Fibroblast of lung (primary cell): Measurements from ENCODE around the gene KCNJ14.

Experiments
- CTCF ChIP-seq, 2 donors: IDR thresholded peaks in 1 of 2; conservative IDR thresholded peaks in 1 of 2; 1 replicate in 1 of 2; 2 replicates in 1 of 2; pipeline ENCODE4 v1.5.1; 2011 to 2012; ENCODE audit warnings: low read length in 2 of 2, control low read depth in 1 of 2, inconsistent platforms in 1 of 2, low read depth in 1 of 2, mild to moderate bottlenecking in 1 of 2
- EZH2 ChIP-seq: IDR thresholded peaks from 2 replicates; pipeline ENCODE4 v1.5.1; 2012; ENCODE audit warnings: low read length, control low read depth, mild to moderate bottlenecking; ENCODE audit errors: missing control alignments

- no peak for TF ChIP-seq CTCF (conservative IDR thresholded peaks at IDR 0.05 in 1 of 2, IDR thresholded peaks at IDR 0.05 in 1 of 2; ENCODE audit: low read depth in 1 of 2, low read length in 2 of 2)
- TF ChIP-seq EZH2 = no peak
Observed at GRCh38 chr19:48487948-48488347, 32.6 kb downstream of the KCNJ14 start.
